Stimulated activated naive CD8-positive, alpha-beta T cell treated with anti-CD3 and anti-CD28 coated beads, Interleukin-15, amount 100 ng/mL, for 72 hours (primary cell): ENCODE data around the gene ZBTB20.
A peak's percentile ranks its signal among the peaks of the same experiment; 100 is the strongest.

ENCODE experiments used
- ATAC-seq: fragments of 150-1000 bp; cut with Tn5 transposase; 2 replicates; pipeline ENCODE4 v1.10.0; 2021; ENCODE audit warnings: mild to moderate bottlenecking, moderate library complexity
- DNase-seq, 2 donors: peaks; one replicate each; pipeline ENCODE4 v3.0.0; 2021 to 2022
- H3K27ac Mint-ChIP-seq, 2 donors: one replicate each; pipeline ENCODE4 v1.8.0; 2022; ENCODE audit warnings: mild to moderate bottlenecking in 2 of 2, mixed read lengths in 2 of 2, moderate library complexity in 2 of 2
- H3K27me3 Mint-ChIP-seq: one replicate; pipeline ENCODE4 v1.8.0; 2022; ENCODE audit warnings: mixed read lengths
- H3K4me1 Mint-ChIP-seq: one replicate; pipeline ENCODE4 v1.8.0; 2022; ENCODE audit warnings: mild to moderate bottlenecking, mixed read lengths
- H3K4me3 Mint-ChIP-seq, 2 donors: one replicate each; pipeline ENCODE4 v1.8.0; 2022; ENCODE audit warnings: mild to moderate bottlenecking in 2 of 2, mixed read lengths in 2 of 2, moderate library complexity in 1 of 2
- H3K9me3 Mint-ChIP-seq, 2 donors: one replicate each; pipeline ENCODE4 v1.8.0; 2022; ENCODE audit warnings: mixed read lengths in 2 of 2

Gene ZBTB20

GRCh38 chr3:114435386-114436115 is 711.5 kb downstream of the ZBTB20 start:
- Mint-ChIP-seq H3K4me1 (peaks cover 10% of the 10 kb centered on the region), H3K27me3 (no peaks in the 10 kb centered on the region), H3K9me3 (no peaks in the 10 kb centered on the region), H3K27ac (no peak overlapping the region), H3K4me3 (no peak overlapping the region)
- ATAC-seq = no peak
- no peak for DNase-seq

GRCh38 chr3:114432310-114432709 is 714.8 kb downstream of the ZBTB20 start:
- Mint-ChIP-seq H3K9me3 (no peaks in the 10 kb centered on the region), H3K27me3 (no peaks in the 10 kb centered on the region), H3K27ac (no peak overlapping the region), H3K4me3 (no peak overlapping the region), H3K4me1 (no peaks in the 10 kb centered on the region)
- DNase-seq (no peak), ATAC-seq (no peak)

DNA sequence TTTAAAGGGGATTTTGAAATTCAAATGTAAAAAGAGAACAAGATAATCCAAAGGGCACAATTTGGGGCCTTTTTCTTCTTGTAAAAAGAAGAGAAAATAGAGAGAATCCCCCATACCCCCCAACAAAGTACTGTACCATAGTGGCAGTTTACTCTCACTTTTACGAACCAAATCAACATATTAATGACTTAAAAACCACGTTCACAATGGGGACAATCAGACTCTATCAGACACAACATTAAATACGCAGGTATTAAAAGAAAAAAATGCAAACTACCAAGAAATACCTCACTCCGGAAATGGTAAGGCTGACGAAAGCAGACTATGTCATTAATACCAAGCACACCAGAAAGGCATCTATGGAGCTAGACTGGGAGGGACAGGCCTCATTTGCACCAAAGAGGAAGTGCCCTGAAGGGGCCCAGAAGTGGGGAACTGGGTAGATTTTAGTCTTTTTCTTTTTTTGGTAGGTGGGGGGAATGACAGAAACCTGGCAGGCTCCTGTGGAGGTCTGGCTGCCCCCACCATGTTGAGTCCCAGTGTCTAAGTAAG is 719.0 kb downstream of the ZBTB20 start:
- no peak overlapping the region for H3K4me3 Mint-ChIP-seq
- no peaks in the 10 kb centered on the region for H3K4me1 Mint-ChIP-seq
- H3K27me3 Mint-ChIP-seq = no peaks in the 10 kb centered on the region
- ATAC-seq (no peak), DNase-seq (no peak)
- no peaks in the 10 kb centered on the region for H3K9me3 Mint-ChIP-seq
- H3K27ac Mint-ChIP-seq = no peak overlapping the region

DNA sequence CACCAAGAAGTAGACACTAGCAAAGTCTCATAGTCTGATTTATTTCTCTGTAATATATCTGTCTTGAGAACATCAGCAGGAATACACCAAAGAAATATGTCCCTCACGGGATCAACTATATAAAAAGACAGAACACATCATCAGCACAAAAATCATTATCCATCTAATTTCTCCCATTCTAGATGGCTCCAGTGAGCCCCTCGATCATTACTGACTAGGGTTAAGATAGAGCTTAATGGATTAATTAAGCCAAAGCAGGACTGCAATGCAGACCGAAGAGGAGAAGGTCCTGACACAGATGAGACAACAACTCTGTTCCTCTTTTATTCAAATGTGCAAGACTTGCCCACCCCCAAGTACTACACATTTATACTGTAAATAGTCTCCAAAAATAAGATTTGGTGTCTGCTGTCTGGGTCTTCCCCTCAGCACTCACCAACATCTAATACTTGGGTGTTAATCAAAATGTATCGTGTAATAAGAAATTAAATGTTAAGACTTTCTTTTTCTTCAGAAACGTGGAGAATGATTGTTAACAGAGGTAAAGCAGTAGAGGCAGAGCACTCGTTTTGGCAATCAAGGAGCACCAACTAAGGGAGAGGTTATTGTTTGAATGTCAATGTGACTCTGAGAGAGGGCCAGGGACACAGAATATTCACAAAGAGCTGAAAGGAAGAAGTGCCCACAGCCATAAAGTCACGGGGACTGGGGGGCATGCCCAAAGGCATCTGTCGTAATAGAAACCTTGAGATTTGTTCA is 719.6 kb downstream of the ZBTB20 start:
- Mint-ChIP-seq H3K27ac (no peak overlapping the region), H3K27me3 (no peaks in the 10 kb centered on the region)
- no peak for ATAC-seq

DNA sequence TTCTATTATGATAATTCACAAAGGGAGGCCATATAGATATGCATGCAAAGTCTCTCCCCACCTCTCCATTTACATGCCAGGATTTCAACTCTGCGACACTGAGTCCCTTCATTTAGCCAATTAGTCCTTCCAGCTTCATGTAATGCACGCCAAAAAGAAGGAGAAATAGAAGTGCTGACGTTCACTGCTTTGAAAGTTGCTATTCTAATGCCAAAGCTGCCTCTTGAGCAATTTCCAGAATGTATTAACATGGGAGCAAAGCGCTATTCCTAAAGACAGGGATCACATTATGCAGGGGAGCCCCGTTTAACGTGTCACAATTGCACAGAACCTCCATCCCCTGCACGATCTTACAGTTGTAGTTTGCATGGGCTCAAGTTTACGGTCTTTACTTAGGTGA is 722.8 kb downstream of the ZBTB20 start:
- ATAC-seq = no peak
- Mint-ChIP-seq H3K9me3 (no peaks in the 10 kb centered on the region), H3K27ac (no peak overlapping the region), H3K4me1 (peaks cover 8% of the 10 kb centered on the region), H3K4me3 (no peak overlapping the region), H3K27me3 (no peaks in the 10 kb centered on the region)
- no peak for DNase-seq

More for the DNA sequence above, 719.6 kb downstream of the ZBTB20 start:
- Mint-ChIP-seq H3K4me1 (no peaks in the 10 kb centered on the region), H3K9me3 (no peaks in the 10 kb centered on the region), H3K4me3 (no peak overlapping the region)
- no peak for DNase-seq

- no peak for DNase-seq
- no peak overlapping the region for H3K27ac Mint-ChIP-seq
- no peak overlapping the region for H3K4me3 Mint-ChIP-seq
- ATAC-seq = no peak
- H3K4me1 Mint-ChIP-seq = peaks cover 38% of the 10 kb centered on the region
- no peaks in the 10 kb centered on the region for H3K9me3 Mint-ChIP-seq
- no peaks in the 10 kb centered on the region for H3K27me3 Mint-ChIP-seq
Observed at GRCh38 chr3:114421204-114421603, 725.9 kb downstream of the ZBTB20 start.

GRCh38 chr3:114420072-114420471 is 727.0 kb downstream of the ZBTB20 start:
- no peak overlapping the region for H3K4me3 Mint-ChIP-seq
- ATAC-seq (no peak), DNase-seq (no peak)
- H3K27ac Mint-ChIP-seq = no peak overlapping the region
- no peaks in the 10 kb centered on the region for H3K27me3 Mint-ChIP-seq
- peaks cover 48% of the 10 kb centered on the region for H3K4me1 Mint-ChIP-seq
- H3K9me3 Mint-ChIP-seq = no peaks in the 10 kb centered on the region

GRCh38 chr3:114418724-114419543 is 728.2 kb downstream of the ZBTB20 start:
- peak; percentile 71 for ATAC-seq
- Mint-ChIP-seq H3K4me1 (peaks cover 56% of the 10 kb centered on the region), H3K27ac (peak overlapping the region; percentile 59 to 95), H3K27me3 (no peaks in the 10 kb centered on the region), H3K9me3 (no peaks in the 10 kb centered on the region), H3K4me3 (peak overlapping the region; percentile 24 to 66)
- no peak for DNase-seq

DNA sequence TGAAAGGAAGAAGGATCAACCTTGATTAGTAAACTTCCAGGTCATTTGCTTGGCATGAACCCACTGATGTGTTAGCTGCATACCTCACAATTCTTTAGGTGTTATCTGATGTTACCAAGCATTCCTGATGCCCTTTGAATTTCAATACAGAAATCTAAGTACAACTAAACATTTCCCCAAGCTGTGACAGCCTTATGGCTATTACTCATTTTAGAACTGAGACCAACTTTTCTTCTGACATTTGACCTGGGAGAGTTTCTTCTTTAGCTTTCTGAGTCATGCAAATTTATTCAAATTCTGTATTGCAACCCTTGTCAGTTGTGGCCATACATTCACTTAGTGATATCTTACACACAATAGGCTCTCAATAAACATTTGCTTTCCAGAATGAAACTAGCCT is 729.0 kb downstream of the ZBTB20 start:
- Mint-ChIP-seq H3K4me3 (peak overlapping the region; percentile 24 to 66), H3K4me1 (peaks cover 63% of the 10 kb centered on the region), H3K27me3 (no peaks in the 10 kb centered on the region), H3K9me3 (no peaks in the 10 kb centered on the region), H3K27ac (peak overlapping the region; percentile 59 to 95)
- DNase-seq (peak; percentile 13 to 20), ATAC-seq (peak; percentile 95)

- peaks cover 67% of the 10 kb centered on the region for H3K4me1 Mint-ChIP-seq
- H3K27ac Mint-ChIP-seq = peak overlapping the region in 1 of 2 donors; percentile 52
- H3K9me3 Mint-ChIP-seq = no peaks in the 10 kb centered on the region
- DNase-seq (no peak), ATAC-seq (peak; percentile 52)
- H3K4me3 Mint-ChIP-seq = peak overlapping the region; percentile 61 to 66
- H3K27me3 Mint-ChIP-seq = no peaks in the 10 kb centered on the region
Observed at GRCh38 chr3:114417675-114418074, 729.4 kb downstream of the ZBTB20 start.

DNA sequence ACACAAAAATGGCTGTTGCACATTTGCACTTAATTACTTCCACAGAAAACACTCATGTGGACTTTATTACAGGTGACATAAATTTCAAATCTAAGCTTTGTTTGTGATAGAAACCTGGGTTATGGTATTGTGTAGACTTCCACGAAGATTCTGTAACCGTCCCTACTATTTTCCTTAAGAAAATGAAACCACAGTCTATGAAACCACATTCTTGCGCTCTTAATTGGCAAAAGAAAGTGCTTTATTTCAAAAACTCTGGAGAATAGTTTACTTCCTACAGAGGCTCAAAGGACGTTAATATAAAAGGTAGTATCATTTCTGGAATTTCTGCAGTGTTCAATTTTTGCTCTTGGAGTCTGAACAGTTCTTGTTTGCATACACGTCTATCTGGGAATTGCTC is 729.8 kb downstream of the ZBTB20 start:
- Mint-ChIP-seq H3K4me1 (peaks cover 71% of the 10 kb centered on the region), H3K4me3 (peak overlapping the region in 1 of 2 donors; percentile 66), H3K9me3 (no peaks in the 10 kb centered on the region), H3K27ac (peak overlapping the region in 1 of 2 donors; percentile 52), H3K27me3 (no peaks in the 10 kb centered on the region)
- ATAC-seq (no peak), DNase-seq (no peak)

- Mint-ChIP-seq H3K27me3 (no peaks in the 10 kb centered on the region), H3K9me3 (no peaks in the 10 kb centered on the region), H3K4me3 (peak overlapping the region; percentile 60 to 66), H3K4me1 (peaks cover 66% of the 10 kb centered on the region), H3K27ac (no peak overlapping the region)
- DNase-seq (peak; percentile 30 to 42), ATAC-seq (peak; percentile 91)
Observed at GRCh38 chr3:114411811-114412803, 735.0 kb downstream of the ZBTB20 start.

DNA sequence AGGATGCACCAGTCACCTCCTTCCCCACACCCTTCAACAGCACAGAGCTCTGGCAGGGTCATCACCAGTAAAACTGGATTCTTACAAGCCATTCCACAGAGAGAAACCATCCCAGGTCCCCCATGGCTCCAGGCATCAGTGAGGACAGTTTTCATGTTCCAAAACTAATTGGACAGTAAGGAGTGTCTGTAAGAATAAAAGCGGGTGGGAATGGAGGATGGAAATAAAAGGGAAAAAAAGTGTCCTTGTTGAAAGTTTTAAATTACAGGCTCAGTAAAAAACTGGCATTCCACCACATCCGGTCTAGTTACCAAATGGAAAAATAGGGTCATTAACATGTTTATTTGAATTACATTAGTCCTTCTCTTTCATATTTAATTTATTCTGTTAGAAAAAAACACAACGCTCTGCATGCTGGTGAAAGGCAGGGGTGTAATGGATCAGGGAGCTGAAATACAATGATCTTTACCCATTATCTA is 735.9 kb downstream of the ZBTB20 start:
- Mint-ChIP-seq H3K27ac (no peak overlapping the region), H3K27me3 (no peaks in the 10 kb centered on the region), H3K4me3 (no peak overlapping the region), H3K4me1 (peaks cover 57% of the 10 kb centered on the region), H3K9me3 (no peaks in the 10 kb centered on the region)
- ATAC-seq (no peak), DNase-seq (no peak)
